Stimulated activated CD4-positive, alpha-beta T cell treated with anti-CD3 and anti-CD28 coated beads, Interleukin-12 subunit alpha, Interleukin-12 subunit beta, amount 100 ng/mL, for 48 hours (primary cell): ENCODE results near the gene TCOF1.
"Not testable (repeated sequence)": the region's sequence is repeated elsewhere in the genome, so short reads cannot be mapped to it uniquely, and the experiment has no call there.

Experiments used
- DNase-seq, 3 donors: peaks; one replicate each; pipeline ENCODE4 v3.0.0-alpha.2; 2020; ENCODE audit warnings: low read depth in 2 of 3, low spot score in 1 of 3

Gene TCOF1

DNA sequence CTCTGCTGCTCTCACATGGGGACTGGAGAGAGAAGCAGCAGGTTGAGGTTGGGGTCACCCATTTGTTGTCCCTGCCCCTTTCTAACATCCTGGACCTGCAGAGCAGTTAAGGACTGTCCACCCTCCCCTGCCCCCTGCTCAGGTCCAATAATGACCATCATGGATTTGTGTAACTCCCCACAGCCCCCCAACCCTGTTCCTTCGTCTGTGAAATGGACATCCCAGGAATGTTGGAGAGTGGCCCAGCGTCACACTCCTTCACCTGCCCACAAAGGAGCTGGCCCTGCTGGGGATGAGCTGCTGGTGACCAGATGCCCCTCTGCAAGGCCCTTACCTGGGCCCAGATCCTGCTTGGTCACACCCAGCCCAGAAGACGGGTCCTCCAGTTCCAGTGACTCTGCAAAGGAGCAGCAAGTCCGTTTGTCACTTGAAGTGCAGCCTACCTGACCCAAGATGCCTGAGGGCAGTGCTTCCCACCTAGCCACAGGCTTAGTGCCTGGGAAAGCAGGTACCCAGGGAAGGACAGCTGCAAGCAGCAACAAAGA, 44.8 kb downstream of the TCOF1 start:
- no peak for DNase-seq

DNA sequence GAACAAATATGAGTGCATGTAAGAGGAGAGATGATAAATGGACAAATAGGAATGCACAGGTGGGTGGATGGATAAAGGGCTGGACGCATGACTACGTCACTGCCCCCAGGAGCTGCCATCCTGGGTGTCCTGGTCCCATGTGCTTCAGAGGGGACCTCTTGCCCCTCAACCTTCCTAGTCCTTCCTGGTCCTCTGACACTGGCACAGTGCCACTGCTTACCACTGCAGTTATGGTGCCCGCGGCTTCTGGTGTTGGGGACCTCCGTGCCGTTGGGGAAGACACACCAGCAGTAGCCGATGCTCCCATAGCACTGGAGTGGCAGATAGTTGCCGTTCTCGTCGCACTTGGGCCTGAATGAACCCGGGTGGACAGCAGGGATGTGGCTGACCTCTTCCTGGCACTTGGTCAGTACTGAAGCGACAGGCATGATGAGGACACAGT, 45.4 kb downstream of the TCOF1 start:
- DNase-seq, result no peak

DNA sequence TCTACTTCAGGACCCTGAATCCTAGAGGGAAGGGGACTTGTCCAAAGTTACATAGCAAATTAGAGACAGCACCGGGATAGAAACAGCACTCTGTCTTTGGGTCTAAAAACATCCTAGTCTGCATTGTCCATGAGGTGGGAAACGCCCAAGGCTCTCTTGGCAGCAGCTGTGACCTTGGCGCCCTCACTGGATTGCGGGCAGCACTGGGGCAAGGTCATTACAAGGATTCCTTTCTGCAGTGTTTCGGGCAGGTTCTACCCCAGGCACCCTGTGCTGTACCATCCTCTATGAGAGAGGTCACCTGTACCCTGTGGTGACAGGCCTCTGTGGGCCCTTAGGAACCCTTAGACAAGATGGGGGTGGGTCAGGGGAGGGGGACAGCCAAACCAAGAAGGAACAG, 46.6 kb downstream of the TCOF1 start:
- no peak for DNase-seq

DNA sequence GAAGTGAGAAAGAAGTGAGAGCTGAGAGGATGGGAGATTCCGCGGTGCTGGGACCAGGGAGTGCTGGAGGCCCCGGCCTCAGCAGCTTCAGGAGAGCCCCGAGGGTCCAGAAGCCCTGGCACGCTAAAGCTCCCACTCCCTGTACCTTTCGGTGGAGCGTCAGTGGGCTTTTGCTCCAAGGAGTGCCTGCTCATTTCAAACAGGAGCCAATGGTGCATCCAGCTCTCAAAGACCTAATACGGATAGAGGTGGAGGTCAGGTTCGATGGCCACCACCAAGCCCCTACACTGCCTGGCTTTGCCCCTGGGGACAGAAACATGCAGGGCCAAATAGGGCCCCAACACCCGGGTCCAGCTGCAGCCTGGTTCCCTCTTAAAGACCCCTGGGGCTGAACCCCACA, 47.0 kb downstream of the TCOF1 start:
- no peak for DNase-seq

DNA sequence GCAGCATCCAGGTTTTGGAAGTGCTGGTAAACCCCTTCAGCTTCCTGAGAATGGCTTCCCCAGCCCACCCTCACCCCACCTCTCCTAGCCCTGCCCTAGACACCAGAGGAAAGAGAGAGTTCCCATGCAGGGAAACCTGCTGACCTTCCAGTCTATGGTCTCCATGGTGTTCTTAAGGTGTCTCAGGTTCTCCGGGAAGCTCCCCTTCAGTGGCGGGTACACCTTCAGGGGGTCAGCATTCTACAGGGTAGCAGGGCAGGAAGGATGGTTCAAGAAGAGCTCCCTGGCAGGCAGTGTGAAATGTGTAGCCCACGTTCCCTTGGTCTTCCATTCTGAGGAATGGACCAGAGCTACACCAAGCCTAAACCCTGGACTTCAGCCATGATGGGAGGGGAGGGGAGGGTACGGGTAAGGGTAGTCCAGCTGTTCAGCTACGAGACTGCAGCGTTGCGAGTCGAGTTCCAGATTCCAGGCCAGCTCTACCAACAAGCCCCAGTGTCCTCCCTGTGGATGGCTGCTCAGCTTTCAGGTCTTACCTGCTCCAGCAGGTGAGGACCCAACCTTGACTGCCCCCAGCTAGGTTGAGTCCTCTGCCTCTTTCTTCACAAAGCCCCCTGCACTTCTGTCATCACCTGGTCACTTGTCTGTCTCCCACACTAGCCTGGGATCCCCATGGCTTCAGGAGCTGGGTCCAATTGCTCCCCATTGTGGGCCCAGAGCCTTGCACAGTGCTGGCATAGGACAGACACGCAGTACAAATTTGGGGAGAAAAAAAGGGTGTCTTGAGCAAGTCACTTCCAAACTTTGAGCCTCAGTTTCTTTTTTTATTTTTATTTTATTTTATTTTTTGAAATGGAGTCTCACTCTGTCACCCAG, 47.7 kb downstream of the TCOF1 start:
- DNase-seq, result no peak

DNA sequence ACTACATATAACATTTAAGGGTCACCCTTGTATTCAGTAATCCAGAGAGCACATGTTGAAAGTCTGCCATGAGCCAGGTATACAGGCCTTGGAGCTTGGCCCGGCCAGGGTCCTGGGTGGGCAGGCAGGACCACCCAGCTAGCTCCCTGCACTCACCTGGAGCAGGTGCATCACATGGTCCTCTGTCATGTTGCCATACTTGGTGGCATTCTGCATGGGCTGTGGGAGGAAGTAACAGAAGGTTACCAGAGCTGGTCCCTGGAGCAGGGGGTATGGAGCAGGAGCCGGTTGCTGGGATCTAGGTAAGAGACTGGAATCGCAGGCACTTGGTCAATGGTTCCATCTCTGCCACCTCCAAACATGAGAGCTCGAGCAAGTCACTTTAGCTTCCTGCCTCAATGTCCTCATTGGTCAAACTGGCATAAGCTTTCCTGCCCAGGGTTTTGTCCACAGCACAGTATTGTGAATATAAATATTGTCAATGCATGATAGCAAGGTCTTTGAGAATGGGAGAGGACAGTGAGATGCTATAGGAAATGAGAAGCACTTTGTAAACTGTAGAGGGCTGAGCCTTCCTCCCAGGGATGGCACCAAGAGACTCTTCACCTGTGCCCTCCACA, 48.7 kb downstream of the TCOF1 start:
- no peak for DNase-seq

DNA sequence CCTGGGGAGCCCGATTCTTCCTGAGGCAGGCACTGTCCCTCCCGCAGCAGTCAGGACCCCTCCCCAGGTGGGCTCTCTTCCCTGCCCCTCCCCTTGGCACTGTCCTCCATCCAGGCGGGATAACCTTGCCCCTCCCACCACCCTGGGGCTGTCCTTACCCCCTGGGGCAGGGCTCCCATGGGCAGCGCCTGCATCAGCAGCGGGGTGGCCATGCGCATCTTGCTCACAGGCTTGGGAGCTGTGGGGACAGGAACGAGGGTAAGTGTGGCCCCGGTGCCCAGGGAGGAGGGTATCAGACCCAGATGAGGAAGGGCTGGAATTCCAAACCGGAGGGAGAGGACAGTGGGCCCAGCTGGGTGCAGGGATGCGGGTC, 49.2 kb downstream of the TCOF1 start:
- DNase-seq, result no peak

DNA sequence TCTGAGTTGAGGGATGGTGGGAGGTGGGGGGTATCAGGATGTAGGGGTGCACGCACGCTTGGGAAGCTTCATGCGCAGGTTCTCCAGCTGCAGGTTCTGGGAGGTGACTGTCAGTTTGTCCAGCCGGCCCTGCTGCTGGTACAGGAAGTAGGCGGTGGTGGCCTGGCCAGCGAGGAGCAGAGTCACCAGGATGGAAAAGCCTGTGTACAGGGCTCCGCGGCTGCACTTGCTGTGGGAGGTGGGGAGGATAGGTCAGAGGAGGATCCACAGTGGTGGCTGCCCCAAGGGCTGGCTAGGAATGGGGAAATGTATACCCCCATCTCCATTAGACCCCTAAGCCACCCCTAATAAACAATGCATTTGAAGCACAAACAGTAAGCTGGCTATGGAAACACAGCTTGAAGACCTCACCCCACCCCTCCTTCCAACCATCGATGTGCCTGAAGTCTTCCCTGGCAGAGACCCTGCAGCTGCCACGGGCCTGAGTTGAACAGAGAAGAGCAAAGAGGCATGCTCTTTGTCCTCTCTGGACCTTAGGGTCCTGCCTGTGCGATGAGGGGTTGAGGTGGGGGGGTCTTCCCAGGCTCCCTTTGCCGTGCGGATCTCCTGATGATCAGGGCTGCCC, 49.7 kb downstream of the TCOF1 start:
- DNase-seq, result no peak

DNA sequence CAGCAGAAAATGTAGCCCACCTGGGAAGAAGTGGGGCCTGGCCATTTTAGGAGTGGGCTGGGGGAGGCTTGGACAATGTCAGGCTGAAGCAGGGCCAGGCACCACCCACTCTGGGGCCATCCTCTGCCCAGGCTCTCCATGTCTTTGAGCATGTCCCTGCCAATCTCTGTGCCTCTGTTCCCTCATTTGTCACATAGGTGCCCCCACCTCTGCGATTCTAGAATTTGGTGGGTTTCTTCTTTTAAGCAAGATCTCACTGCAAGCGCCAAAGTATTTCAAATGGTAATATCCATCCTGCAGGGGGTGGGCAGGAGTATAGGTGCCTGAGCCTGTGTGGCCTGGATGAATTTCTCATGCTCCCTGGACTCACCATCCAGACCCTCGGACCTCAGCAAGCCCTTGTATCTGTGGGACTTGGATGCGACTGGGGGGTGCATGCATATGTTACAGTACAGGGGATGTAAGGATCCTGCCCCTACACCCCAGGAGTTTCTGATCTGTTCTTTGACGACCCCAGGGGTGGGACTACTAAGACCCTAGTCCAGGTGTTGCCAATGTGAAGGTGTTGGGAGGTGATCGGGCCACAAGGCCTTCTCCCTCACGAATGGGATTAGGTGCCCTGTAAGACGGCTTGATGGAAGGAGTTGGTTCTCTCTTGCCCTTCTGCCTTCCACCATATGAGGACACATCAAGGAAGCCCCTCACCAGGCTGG, 50.9 kb downstream of the TCOF1 start:
- DNase-seq, result no peak

DNA sequence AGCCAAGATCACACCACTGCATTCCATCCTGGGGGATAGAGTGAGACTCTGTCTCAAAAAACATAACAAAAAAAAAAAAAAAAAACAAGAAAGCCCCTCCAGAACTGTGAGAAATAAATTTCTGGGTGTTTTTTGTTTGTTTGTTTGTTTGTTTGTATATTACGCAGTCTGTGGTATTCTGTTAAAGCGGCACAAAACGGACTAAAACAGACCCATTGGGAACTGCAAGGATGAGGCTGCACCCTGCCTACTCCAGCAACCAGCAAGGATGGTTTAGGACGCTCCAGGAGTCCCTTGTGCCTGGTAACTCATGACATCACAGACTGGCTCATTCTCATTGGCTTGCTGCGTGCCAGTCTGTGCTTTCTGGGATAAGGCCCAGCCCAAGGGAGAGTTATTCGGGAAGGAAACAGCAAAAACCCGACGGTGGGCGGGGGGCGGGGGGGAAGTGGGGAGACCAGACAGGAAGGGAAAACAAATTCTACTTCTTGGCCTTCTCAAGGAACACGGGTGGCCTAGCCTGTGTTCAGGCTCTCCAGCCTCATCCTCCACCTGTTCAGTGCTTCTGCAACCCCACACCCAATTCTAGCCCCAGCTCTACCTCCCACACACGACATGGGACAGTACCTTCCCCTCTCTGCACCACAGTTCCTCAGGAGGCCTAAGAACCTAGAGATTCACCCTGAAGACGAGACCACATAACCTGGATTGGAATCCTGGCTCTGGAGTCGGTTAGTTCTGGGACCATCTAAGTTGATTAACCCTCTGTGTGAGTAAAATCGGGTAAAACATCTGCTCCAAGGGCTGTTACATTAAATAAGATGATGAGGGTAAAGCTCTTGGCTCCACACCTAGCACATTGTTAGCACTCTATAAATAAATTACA, 52.4 kb downstream of the TCOF1 start:
- peak in 2 of 3 donors; percentile 35 to 38 for DNase-seq

DNA sequence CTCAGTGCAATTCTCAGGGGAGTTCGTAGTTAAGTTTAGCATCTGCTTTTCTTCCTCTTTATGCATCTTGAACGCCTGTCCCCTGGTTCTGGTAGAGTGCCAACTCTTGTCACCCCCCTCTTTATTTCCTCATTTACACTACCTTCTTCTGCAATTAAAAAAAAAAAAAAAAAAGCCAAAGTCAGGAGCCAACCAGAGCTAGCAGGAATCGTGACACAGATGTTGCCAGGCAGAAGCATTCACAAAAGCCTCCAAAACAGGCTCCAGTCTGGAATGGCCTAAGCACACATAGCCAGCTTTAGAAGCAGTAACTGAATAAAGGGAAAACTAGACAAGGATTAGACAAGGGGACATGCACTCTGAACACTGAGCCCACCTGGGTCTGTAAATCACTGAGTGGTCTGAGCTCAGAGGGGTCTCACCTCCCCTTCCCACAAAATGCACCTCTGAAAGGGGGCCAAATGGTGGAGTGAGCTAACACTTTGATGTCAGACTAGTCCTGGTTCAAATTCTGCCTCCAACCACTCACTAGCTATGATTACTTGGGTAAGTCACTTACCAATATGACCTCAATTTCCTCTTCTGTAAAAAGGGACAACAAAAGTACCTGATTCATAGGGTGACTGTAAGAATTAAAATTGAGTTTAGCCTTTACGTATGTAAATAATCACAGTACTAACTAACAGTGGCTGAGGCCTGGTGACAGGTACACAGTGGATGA, 53.2 kb downstream of the TCOF1 start:
- DNase-seq, result peak; percentile 25 to 29 (median 27)

DNA sequence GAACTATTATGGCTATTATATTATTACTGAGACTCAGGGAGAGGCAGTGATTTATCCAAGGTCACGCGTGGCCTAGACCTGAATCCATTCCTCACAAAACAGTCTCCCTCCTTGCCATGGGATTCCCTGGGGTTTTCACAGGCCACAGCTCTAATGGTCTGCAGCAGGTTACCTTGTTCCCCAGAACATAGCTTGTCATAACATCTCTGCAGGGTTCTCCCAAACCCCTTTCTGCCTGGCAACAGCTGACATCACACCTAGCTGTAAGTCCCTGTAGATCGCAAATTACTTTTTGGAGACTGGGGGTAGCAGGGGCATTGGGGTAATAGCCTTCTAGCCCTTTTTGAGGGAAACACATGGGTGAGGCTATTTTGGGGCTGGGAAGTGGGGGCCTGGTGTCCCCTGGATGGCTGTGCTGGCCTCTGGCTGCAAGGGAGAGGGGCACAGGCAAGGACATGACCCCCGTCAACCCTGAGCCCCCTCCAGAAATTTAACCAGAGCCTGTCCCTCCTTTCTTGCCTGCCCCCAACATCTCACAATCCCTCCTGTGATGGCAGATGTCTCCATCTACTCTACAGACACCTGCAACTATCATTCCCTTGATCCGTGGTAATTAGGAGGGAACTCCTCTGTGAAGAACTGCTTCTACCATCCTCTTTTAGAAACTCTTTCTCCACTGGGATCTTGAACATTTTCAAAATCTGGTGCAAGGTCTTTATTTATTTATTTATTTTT, 53.9 kb downstream of the TCOF1 start:
- DNase-seq, result peak; percentile 35 to 56 (median 54)

DNA sequence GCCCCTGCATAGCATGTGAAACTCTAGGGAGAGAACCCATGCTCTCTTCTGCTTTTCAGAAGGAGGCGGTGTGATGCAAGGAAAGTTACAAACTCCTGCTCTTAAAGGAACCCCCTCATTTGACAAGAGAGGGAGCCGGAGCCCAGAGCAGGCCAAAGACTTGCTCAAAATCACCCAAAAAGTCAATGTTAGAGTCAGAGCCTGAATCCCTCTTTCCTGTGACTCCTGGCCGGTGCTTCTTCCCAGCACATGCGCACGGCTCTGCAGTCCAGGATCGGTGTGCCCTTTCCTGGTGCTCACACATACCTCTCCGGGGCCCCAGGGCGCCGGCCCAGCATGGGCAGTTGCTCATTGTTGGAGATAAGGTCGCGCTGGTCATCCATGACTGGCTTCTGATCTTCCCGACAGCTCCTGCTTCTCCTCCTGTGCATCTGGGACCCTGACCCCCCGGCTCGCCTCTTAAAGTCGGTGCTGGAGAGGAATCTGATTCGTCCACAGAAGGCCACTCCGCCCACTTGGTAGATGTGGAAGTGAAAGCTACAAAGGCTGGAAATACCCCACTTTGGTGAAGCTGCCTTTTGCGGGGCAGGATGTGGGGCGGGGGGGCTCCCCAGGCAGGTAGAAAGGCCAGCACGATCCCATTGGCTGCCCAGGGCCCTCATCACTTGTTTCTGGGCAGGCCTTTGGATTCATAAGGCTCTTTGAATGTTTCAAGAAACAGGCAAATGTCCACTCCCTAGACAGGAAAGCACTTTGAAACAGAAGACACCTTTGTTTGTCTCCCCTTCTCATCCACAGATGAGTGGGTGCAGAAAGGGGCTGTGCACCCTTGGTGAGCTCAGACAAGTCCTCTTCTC, 55.0 kb downstream of the TCOF1 start, which contains the start of gene CD74:
TSS of gene CD74 (minus strand) at position 592 of the 857 bp plus-strand sequence. CDS start at position 431, 161 bp downstream.
- peak; percentile 82 to 87 (median 84) for DNase-seq

DNA sequence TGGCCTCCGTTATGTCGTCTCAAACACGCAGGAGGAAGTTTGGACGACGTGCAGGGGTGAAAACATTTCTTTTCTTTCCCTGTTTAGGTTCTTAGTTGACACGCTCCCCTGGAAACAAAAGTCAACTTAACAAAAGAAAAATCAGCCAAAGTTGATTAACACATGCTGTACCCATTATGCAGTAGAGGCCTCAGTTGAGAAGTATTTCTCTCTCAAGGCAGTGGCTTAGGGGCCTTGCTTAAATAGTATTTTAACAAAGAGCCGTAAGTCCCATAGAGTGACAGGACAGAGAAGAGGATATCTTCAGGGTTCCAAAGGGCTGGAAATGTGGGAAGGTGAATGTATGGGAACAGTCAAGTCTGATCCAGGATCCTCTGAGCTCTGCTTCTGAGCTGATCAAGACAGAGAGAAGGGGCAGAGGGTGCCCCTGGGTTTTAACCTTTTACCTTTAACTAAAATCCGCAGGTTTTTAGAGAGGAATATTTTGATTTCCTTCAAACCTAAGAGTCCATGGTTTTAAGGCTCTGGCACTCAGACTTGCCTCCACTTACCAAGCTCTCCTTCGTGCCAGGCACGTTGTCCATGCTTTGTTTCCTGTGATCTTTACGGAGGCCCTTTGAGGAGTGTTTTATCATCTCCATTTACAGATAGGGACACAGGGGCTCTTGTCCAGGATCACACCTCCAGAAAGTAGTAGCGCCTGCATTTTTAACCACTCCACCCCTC, 55.8 kb downstream of the TCOF1 start:
- no peak for DNase-seq

DNA sequence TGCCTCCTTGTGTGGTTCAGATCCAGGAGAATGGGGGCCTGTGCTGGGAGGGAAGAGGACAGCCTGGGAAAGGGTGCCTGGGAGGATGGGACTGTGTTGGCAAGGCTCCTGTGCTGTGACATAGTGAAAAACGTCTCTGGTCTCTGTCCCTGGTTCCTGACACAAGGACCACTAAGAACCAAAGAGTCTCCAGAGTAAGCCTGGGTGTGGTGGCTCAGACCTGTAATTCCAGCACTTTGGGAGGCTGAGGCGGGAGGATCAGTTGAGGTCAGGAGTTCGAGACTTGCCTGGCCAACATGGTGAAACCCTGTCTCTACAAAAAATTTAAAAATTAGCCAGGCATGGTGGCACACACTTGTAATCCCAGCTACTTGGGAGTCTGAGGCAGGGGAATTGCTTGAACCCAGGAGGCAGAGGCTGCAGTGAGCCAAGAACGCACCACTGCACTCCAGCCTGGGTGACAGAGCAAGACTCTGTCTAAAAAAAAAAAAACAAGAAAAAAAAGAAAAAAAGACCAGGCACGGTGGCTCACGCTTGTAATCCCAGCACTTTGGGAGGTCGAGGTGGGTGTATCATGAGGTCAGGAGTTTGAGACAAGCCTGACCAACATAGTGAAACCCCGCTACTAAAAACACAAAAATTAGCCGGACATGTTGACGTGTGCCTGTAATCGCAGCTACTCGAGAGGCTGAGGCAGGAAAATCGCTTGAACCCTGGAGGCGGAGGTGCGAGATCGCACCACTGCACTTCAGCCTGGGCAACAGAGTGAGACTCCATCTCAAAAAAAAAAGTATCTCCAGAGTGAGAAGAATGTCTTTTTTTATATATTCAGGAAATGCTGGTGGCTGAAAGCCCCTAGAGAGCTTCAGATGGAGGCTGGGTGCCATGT, 56.6 kb downstream of the TCOF1 start:
- not testable (repeated sequence) for DNase-seq

DNA sequence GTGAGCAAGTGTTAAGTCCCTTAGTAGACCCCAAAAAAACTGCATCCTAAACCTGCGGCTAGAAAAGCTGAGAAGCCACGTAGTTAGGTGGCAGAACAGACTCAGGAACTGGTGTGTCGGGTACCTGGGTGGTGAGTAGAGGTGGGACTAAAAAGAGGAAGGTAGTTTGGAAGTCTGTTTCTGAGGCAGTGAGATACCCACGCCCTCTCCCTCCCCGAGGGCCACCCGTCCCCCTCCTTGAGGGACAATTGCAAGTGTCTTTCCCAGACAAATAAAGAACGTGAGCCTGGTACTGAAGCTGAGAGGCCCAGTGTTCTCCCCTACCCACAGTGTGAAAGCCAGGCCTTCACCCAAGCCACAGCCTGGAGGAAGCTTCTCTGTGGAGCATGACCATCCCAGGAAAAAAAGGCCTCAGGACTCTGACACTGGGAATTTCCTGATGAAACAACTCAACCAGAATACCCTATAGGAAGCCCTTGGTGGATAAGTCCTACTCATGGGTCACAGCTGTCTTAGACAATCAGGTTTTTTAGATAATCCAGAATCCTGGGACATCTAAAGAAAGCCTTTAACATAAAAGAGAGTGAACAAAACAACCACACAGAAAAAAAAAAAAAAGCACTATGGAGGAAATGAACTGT, 62.3 kb downstream of the TCOF1 start:
- no peak for DNase-seq
